Adrenal gland (tissue), 12 donors: ENCODE results near the gene BTBD9. TPM values are rescaled to one million over a fixed set of nuclear protein-coding genes. Genes with fewer than 3 reads are reported as not detected.

Experiments used
- DNase-seq, 7 donors: peaks; one replicate each; pipeline ENCODE4 v3.0.0-alpha.2; 2019 to 2020
- H3K27ac ChIP-seq, 5 donors: fragments of 200-600 bp; sonication (generic) in 4 of 5; 1 replicate in 3 of 5; 2 replicates in 2 of 5; pipeline versions ENCODE4 v1.5.1 to v1.8.0; 2016 to 2020; ENCODE audit warnings: mild to moderate bottlenecking in 1 of 5
- H3K27me3 ChIP-seq: fragments of 200-600 bp; 2 replicates; pipeline ENCODE4 v1.8.0; 2021
- H3K36me3 ChIP-seq, 2 donors: fragments of 200-600 bp; replicated peaks in 1 of 2; 1 replicate in 1 of 2; 2 replicates in 1 of 2; pipeline versions ENCODE4 v1.5.1 to v1.8.0; 2018 to 2022
- H3K4me1 ChIP-seq, 2 donors: fragments of 200-600 bp; replicated peaks in 1 of 2; 1 replicate in 1 of 2; 2 replicates in 1 of 2; pipeline versions ENCODE4 v1.5.1 to v1.8.0; 2018 to 2021
- H3K4me3 ChIP-seq, 4 donors: fragments of 200-600 bp; sonication (generic) in 3 of 4; one replicate each; pipeline ENCODE4 v1.5.1; 2016 to 2018
- H3K9me3 ChIP-seq, 3 donors: fragments of 200-600 bp; sonication (generic) in 1 of 3; replicated peaks in 1 of 3; 1 replicate in 2 of 3; 2 replicates in 1 of 3; pipeline versions ENCODE4 v1.5.1 to v1.8.0; 2016 to 2021
- POLR2A ChIP-seq, 2 donors: fragments of 450-650 bp; IDR thresholded peaks; one replicate each; pipeline ENCODE4 v1.6.1; 2017; ENCODE audit warnings: antibody characterized with exemption in 2 of 2, mild to moderate bottlenecking in 2 of 2, moderate library complexity in 1 of 2
- WGBS, 4 donors: extraction: QIAGEN DNeasy Blood & Tissue Kit in 2 of 4; methylation state at CpG; one replicate each; pipeline versions ENCODE4 v1.1.5 to v1.1.7; 2013 to 2017; 5-methylcytosine and 5-hydroxymethylcytosine counted together
- intact Hi-C, 2 donors: fragments of 100-400 bp; cut with DNase I; formaldehyde crosslinking; loops; one replicate each; pipeline versions ENCODE4 v1.14.1 to v1.15.0; 2022 to 2023
- polyA plus RNA-seq, 3 donors: library from polyadenylated mRNA; stranded (reverse); fragments of 200-250 nt in 2 of 3; fragments of 350-450 nt in 1 of 3; fragmentation: Illumina TruSeq in 1 of 3; extraction: RNeasy Lipid Tissue Mini Kit (QIAGEN cat#74804) in 1 of 3; gene quantifications; one replicate each; pipeline ENCODE4 v1.2.3, GENCODE V29; 2013 to 2014
- total RNA-seq, 9 donors: library from RNA; depleted of rRNA in 4 of 9; stranded (reverse); fragments of >200 nt in 4 of 9; fragments of 120-200 nt in 1 of 9; fragmentation: NEBNext Ultra II Directional in 1 of 9; extraction: Animal tissue kit (Norgen Biotek cat#: 25700) in 1 of 9; gene quantifications; one replicate each; pipeline versions ENCODE4 v1.1.0 to v1.2.4, GENCODE V29; 2013 to 2023
- TF ChIP-seq, protein P1 (sequence below), 6 experiments: fragments of 450-650 bp in 4 of 6; fragments of 200-600 bp in 2 of 6; sonication (generic) in 1 of 6; IDR thresholded peaks; 1 replicate in 5 of 6; 2 replicates in 1 of 6; pipeline versions ENCODE4 v1.5.1 to v1.8.0; 2016 to 2021; ENCODE audit warnings: antibody characterized with exemption in 6 of 6, mild to moderate bottlenecking in 2 of 6, moderate library complexity in 1 of 6
- donor health status: healthy with polysubstance abuse.
- donor health status: Bipolar disorder and iron deficiency.
- donor health status: DM: yes; HTN: yes; CAD: no.
- donor health status: DM: no; HTN: no; CAD: no.
- donor health status: DM: no; HTN: no; CAD: no.
- donor health status: DM: yes; HTN: yes; CAD: no.

BTBD9 gene
- total and polyA plus RNA-seq, 12 donors = 2.4 to 29.6 (median 18.1) TPM

DNA sequence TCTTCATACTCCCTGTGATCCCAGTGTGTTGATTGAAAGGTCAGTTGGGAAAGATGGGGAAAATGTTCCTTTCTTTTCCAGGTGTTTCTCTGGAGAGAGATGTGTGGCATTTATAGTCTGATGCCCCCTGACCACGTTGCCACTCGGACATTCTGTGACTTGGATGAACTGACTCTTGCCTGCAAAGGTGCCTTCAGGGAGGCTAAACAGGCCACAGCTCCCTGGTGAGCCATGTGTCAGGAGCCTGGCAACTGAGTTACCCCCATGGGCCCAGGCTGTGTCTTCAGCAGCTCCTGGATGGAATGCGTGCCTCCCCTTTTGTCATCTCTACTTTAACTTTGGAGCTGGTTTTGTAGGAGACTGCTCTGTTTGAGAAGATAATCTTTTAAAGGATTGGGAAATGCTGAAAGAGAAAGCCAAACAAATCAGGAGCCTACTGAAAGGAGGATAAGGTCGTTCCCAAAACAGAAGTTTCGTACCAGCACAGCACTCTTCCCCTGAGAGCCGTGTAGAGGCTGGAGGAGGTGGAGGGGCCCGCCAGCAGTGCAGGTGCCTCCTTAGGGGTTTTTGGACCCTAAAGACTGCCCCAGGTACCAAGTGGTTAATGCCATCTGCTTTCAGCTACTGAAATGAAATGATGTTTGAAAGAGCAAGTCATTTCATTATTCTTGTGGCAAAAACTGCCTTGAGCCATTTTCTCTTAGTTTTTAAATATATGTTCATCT lies 497.4 kb downstream of the BTBD9 start:
- 87 to 94% (median 93%) methylated on average over 7 of the region's 7 CpGs for WGBS, 4 donors
- H3K27ac ChIP-seq = no peak overlapping the region
- H3K36me3 ChIP-seq = no peaks in the 10 kb centered on the region
- no peak for TF ChIP-seq POLR2A (IDR thresholded peaks at IDR 0.05)
- TF ChIP-seq, protein P1, sequence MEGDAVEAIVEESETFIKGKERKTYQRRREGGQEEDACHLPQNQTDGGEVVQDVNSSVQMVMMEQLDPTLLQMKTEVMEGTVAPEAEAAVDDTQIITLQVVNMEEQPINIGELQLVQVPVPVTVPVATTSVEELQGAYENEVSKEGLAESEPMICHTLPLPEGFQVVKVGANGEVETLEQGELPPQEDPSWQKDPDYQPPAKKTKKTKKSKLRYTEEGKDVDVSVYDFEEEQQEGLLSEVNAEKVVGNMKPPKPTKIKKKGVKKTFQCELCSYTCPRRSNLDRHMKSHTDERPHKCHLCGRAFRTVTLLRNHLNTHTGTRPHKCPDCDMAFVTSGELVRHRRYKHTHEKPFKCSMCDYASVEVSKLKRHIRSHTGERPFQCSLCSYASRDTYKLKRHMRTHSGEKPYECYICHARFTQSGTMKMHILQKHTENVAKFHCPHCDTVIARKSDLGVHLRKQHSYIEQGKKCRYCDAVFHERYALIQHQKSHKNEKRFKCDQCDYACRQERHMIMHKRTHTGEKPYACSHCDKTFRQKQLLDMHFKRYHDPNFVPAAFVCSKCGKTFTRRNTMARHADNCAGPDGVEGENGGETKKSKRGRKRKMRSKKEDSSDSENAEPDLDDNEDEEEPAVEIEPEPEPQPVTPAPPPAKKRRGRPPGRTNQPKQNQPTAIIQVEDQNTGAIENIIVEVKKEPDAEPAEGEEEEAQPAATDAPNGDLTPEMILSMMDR (IDR thresholded peaks at IDR 0.05) = no peak
- no peaks in the 10 kb centered on the region for H3K4me1 ChIP-seq
- intact Hi-C loops = no loop called here
- no peaks in the 10 kb centered on the region for H3K27me3 ChIP-seq
- no peak overlapping the region for H3K4me3 ChIP-seq
- no peak for DNase-seq
- H3K9me3 ChIP-seq = no peaks in the 10 kb centered on the region

DNA sequence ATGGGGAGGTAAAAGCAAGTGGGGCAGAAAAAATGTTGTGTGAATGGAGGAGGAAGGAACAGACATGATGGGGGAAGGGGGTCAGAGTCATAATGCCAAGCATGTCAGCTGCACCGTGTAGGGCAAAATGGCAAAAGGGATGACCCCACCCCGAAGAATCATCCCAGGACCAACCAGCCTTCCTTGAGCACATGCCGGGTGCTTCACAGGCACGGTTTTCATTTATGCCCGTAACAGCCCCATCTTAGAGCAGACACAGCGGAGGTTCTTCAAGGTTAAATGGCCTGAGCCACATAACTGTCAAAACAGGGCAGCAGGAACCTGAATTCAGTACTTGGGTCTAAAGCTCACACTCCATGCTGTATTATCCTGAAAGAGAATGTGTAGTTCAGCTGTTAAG lies 498.0 kb downstream of the BTBD9 start:
- TF ChIP-seq, protein P1 (IDR thresholded peaks at IDR 0.05) = no peak
- no peak for TF ChIP-seq POLR2A (IDR thresholded peaks at IDR 0.05)
- Histone ChIP-seq H3K4me3 (no peak overlapping the region), H3K4me1 (no peaks in the 10 kb centered on the region), H3K27me3 (no peaks in the 10 kb centered on the region), H3K36me3 (no peaks in the 10 kb centered on the region), H3K9me3 (no peaks in the 10 kb centered on the region), H3K27ac (no peak overlapping the region)
- DNase-seq = no peak
- WGBS, 4 donors = 91 to 95% (median 93%) methylated on average over 6 of the region's 6 CpGs
- intact Hi-C loops = no loop called here

DNA sequence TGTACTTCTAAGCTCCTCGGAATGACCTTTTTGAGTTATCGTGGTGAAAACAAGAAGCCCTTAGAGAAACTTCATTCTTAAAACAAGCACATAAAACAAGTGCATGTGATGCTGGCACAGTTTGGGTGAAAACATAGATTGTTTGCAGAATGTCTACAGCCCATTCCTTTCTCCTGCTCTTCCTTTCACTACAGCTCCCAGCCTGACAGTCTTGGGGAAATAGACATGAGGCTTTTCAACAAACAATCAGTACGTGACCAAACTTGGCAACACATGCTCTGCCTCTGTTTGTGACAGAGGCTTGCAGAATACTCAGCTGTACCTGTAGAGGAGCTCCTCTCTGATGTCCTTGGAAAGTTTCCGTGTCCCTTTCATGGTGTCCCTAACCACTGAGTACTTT lies 498.6 kb downstream of the BTBD9 start:
- H3K9me3 ChIP-seq = no peaks in the 10 kb centered on the region
- WGBS, 4 donors = 57 to 77% (median 69%) methylated on average over 4 of the region's 4 CpGs

GRCh38 chr6:38138374-38138773 lies 501.4 kb downstream of the BTBD9 start:
- intact Hi-C loops = no loop called here
- H3K27me3 ChIP-seq = no peaks in the 10 kb centered on the region
- H3K36me3 ChIP-seq = no peaks in the 10 kb centered on the region
- H3K27ac ChIP-seq = no peak overlapping the region
- no peak for DNase-seq
- no peaks in the 10 kb centered on the region for H3K9me3 ChIP-seq
- TF ChIP-seq, protein P1 (IDR thresholded peaks at IDR 0.05) = no peak
- TF ChIP-seq POLR2A (IDR thresholded peaks at IDR 0.05) = no peak
- H3K4me3 ChIP-seq = no peak overlapping the region
- H3K4me1 ChIP-seq = no peaks in the 10 kb centered on the region
- 94 to 98% (median 95%) methylated on average over 5 of the region's 5 CpGs for WGBS, 4 donors

More for the DNA sequence above, 498.6 kb downstream of the BTBD9 start:
- H3K27me3 ChIP-seq = no peaks in the 10 kb centered on the region
- TF ChIP-seq, protein P1 (IDR thresholded peaks at IDR 0.05) = no peak
- no peak for TF ChIP-seq POLR2A (IDR thresholded peaks at IDR 0.05)
- H3K27ac ChIP-seq = no peak overlapping the region
- intact Hi-C loops = no loop called here
- no peak overlapping the region for H3K4me3 ChIP-seq
- no peaks in the 10 kb centered on the region for H3K36me3 ChIP-seq
- no peaks in the 10 kb centered on the region for H3K4me1 ChIP-seq
- DNase-seq = no peak
